ENCODE data around the gene CERS3.

Gene CERS3

GRCh38 chr15:100373942-100374341 lies 154.8 kb downstream of the CERS3 start:
- Histone ChIP-seq H3K4me1 (ENCODE audit: insufficient read depth, low read length, poor library complexity, severe bottlenecking) (no peaks in the 10 kb centered on the region), H3F3A (ENCODE audit: low read depth) (no peaks in the 10 kb centered on the region), H3K79me2 (ENCODE audit: insufficient read depth, low read length) (no peaks in the 10 kb centered on the region), H3K4me3 (ENCODE audit: low read length, poor library complexity, severe bottlenecking) (no peak overlapping the region), H3K4me2 (ENCODE audit: low read depth, low read length, poor library complexity, severe bottlenecking) (no peak overlapping the region), H2AFZ (ENCODE audit: low read length) (no peak overlapping the region), H3K9ac (ENCODE audit: low read depth, low read length, poor library complexity, severe bottlenecking) (no peak overlapping the region), H4K20me1 (ENCODE audit: insufficient read depth, low read length, poor library complexity, severe bottlenecking) (no peaks in the 10 kb centered on the region), H3K27me3 (ENCODE audit: insufficient read depth, low read length, poor library complexity, severe bottlenecking) (no peaks in the 10 kb centered on the region), H3K36me3 (ENCODE audit: insufficient read depth, low read length) (no peaks in the 10 kb centered on the region), H3K9me3 (ENCODE audit: insufficient read depth, low read depth, low read length) (no peaks in the 10 kb centered on the region), H3K9me2 (replicated peaks; ENCODE audit: low read depth, low read length) (no peaks in the 10 kb centered on the region)
- TF ChIP-seq EZH2phosphoT487 (IDR thresholded peaks at IDR 0.05; ENCODE audit: borderline replicate concordance) (no peak), CTCF (conservative IDR thresholded peaks at IDR 0.05; ENCODE audit: low read length) (no peak)

GRCh38 chr15:100373120-100373896 lies 155.4 kb downstream of the CERS3 start:
- Histone ChIP-seq H3K27me3 (ENCODE audit: insufficient read depth, low read length, poor library complexity, severe bottlenecking) (no peaks in the 10 kb centered on the region), H3K4me3 (ENCODE audit: low read length, poor library complexity, severe bottlenecking) (no peak overlapping the region), H2AFZ (ENCODE audit: low read length) (no peak overlapping the region), H3K4me1 (ENCODE audit: insufficient read depth, low read length, poor library complexity, severe bottlenecking) (no peaks in the 10 kb centered on the region), H4K20me1 (ENCODE audit: insufficient read depth, low read length, poor library complexity, severe bottlenecking) (no peaks in the 10 kb centered on the region), H3F3A (ENCODE audit: low read depth) (no peaks in the 10 kb centered on the region), H3K79me2 (ENCODE audit: insufficient read depth, low read length) (no peaks in the 10 kb centered on the region), H3K9me2 (replicated peaks; ENCODE audit: low read depth, low read length) (no peaks in the 10 kb centered on the region), H3K9ac (ENCODE audit: low read depth, low read length, poor library complexity, severe bottlenecking) (no peak overlapping the region), H3K36me3 (ENCODE audit: insufficient read depth, low read length) (no peaks in the 10 kb centered on the region), H3K9me3 (ENCODE audit: insufficient read depth, low read depth, low read length) (no peaks in the 10 kb centered on the region), H3K4me2 (ENCODE audit: low read depth, low read length, poor library complexity, severe bottlenecking) (no peak overlapping the region)
- TF ChIP-seq EZH2phosphoT487 (IDR thresholded peaks at IDR 0.05; ENCODE audit: borderline replicate concordance) = no peak
- TF ChIP-seq CTCF (conservative IDR thresholded peaks at IDR 0.05; ENCODE audit: low read length) = no peak

- H2AFZ ChIP-seq (ENCODE audit: low read length) = no peak overlapping the region
- H3K36me3 ChIP-seq (ENCODE audit: insufficient read depth, low read length) = no peaks in the 10 kb centered on the region
- no peaks in the 10 kb centered on the region for H3K9me2 ChIP-seq (replicated peaks; ENCODE audit: low read depth, low read length)
- TF ChIP-seq CTCF (conservative IDR thresholded peaks at IDR 0.05; ENCODE audit: low read length) = no peak
- no peak for TF ChIP-seq EZH2phosphoT487 (IDR thresholded peaks at IDR 0.05; ENCODE audit: borderline replicate concordance)
- no peak overlapping the region for H3K4me3 ChIP-seq (ENCODE audit: low read length, poor library complexity, severe bottlenecking)
- H3K27me3 ChIP-seq (ENCODE audit: insufficient read depth, low read length, poor library complexity, severe bottlenecking) = no peaks in the 10 kb centered on the region
- no peak overlapping the region for H3K4me2 ChIP-seq (ENCODE audit: low read depth, low read length, poor library complexity, severe bottlenecking)
- H4K20me1 ChIP-seq (ENCODE audit: insufficient read depth, low read length, poor library complexity, severe bottlenecking) = no peaks in the 10 kb centered on the region
- no peaks in the 10 kb centered on the region for H3K4me1 ChIP-seq (ENCODE audit: insufficient read depth, low read length, poor library complexity, severe bottlenecking)
- no peak overlapping the region for H3K9ac ChIP-seq (ENCODE audit: low read depth, low read length, poor library complexity, severe bottlenecking)
- no peaks in the 10 kb centered on the region for H3F3A ChIP-seq (ENCODE audit: low read depth)
- H3K9me3 ChIP-seq (ENCODE audit: insufficient read depth, low read depth, low read length) = no peaks in the 10 kb centered on the region
- H3K79me2 ChIP-seq (ENCODE audit: insufficient read depth, low read length) = no peaks in the 10 kb centered on the region
These were observed 156.0 kb downstream of the CERS3 start for GRCh38 chr15:100372739-100373119.
